Smooth muscle cell (in vitro differentiated cells): ENCODE data around the gene MFSD2A. TPM values are rescaled to one million over a fixed set of nuclear protein-coding genes. Genes with fewer than 3 reads are reported as not detected.
A peak's percentile ranks its signal among the peaks of the same experiment; 100 is the strongest.

ENCODE experiments used
- DNase-seq: peaks from one replicate; lab custom pipeline; 2025; ENCODE audit not compliant: unreplicated experiment; lab: John Stamatoyannopoulos, UW
- H2AFZ ChIP-seq: fragments of 200-600 bp; sonication (generic); 2 replicates; pipeline ENCODE4 v1.6.0; 2016; ENCODE audit warnings: antibody characterized with exemption, low read depth, mild to moderate bottlenecking
- H3F3A ChIP-seq: fragments of 200-600 bp; sonication (generic); 2 replicates; pipeline ENCODE4 v1.6.0; 2017; ENCODE audit warnings: antibody characterized with exemption, low read depth
- H3K27ac ChIP-seq: fragments of 200-600 bp; sonication (generic); 2 replicates; pipeline ENCODE4 v1.5.1; 2016; ENCODE audit warnings: low read depth, mild to moderate bottlenecking
- H3K27me3 ChIP-seq: fragments of 200-600 bp; sonication (generic); 2 replicates; pipeline ENCODE4 v1.6.1; 2016; ENCODE audit warnings: low read depth, mild to moderate bottlenecking
- H3K36me3 ChIP-seq: fragments of 200-600 bp; sonication (generic); 2 replicates; pipeline ENCODE4 v1.5.1; 2016; ENCODE audit warnings: low read depth
- H3K4me1 ChIP-seq: fragments of 200-600 bp; sonication (generic); 2 replicates; pipeline ENCODE4 v1.5.1; 2016; ENCODE audit warnings: low read depth
- H3K4me2 ChIP-seq: fragments of 200-600 bp; sonication (generic); 2 replicates; pipeline ENCODE4 v1.6.0; 2016; ENCODE audit warnings: mild to moderate bottlenecking
- H3K4me3 ChIP-seq: fragments of 200-600 bp; sonication (generic); 2 replicates; pipeline ENCODE4 v1.5.1; 2016; ENCODE audit warnings: mild to moderate bottlenecking
- H3K79me2 ChIP-seq: fragments of 200-600 bp; sonication (generic); 2 replicates; pipeline ENCODE4 v1.6.0; 2016; ENCODE audit warnings: low read depth, mild to moderate bottlenecking
- H3K9ac ChIP-seq: fragments of 200-600 bp; sonication (generic); 2 replicates; pipeline ENCODE4 v1.6.0; 2016; ENCODE audit warnings: low read depth
- H3K9me3 ChIP-seq: fragments of 200-600 bp; sonication (generic); replicated peaks from 2 replicates; pipeline ENCODE4 v1.5.1; 2016; ENCODE audit warnings: low read depth
- H4K20me1 ChIP-seq: fragments of 200-600 bp; sonication (generic); 2 replicates; pipeline ENCODE4 v1.6.0; 2016; ENCODE audit warnings: low read depth
- CTCF ChIP-seq: fragments of 200-600 bp; sonication (generic); IDR thresholded peaks from 2 replicates; pipeline ENCODE4 v1.5.1; 2017; ENCODE audit warnings: borderline replicate concordance, mild to moderate bottlenecking, antibody characterized with exemption; ENCODE audit not compliant: insufficient read depth, poor library complexity, severe bottlenecking
- WGBS: methylation state at CpG from one replicate; pipeline ENCODE4 v1.1.7; 2016; ENCODE audit warnings: low lambda C conversion rate; 5-methylcytosine and 5-hydroxymethylcytosine counted together
- polyA plus RNA-seq: library from polyadenylated mRNA; unstranded; fragments of >200 nt; fragmentation: Nextera tagmentation; extraction: Ambion mirVana; gene quantifications from 2 replicates; pipeline ENCODE4 v1.2.1, GENCODE V29; 2016
- total RNA-seq: library from RNA; depleted of rRNA; stranded (reverse); fragments of >200 nt; gene quantifications from 2 replicates; pipeline ENCODE4 v1.2.3, GENCODE V29; 2014

The MFSD2A gene
- total and polyA plus RNA-seq, 2 experiments from 2014 or later, result 3.3 to 5.3 TPM

GRCh38 chr1:39933956-39934941 lies 20.7 kb upstream of the MFSD2A start:
- H3K4me3 ChIP-seq, result no peak overlapping the region

GRCh38 chr1:39936724-39937491 lies 18.0 kb upstream of the MFSD2A start:
- no peaks in the 10 kb centered on the region for H4K20me1 ChIP-seq
- no peaks in the 10 kb centered on the region for H3K79me2 ChIP-seq

More at GRCh38 chr1:39933956-39934941, 20.7 kb upstream of the MFSD2A start:
- no peaks in the 10 kb centered on the region for H3K79me2 ChIP-seq
- peak overlapping the region; percentile 57 for H3K4me2 ChIP-seq
- H3K4me1 ChIP-seq, result no peaks in the 10 kb centered on the region
- TF ChIP-seq CTCF, result no peak
- no peaks in the 10 kb centered on the region for H3K36me3 ChIP-seq
- H3K27me3 ChIP-seq, result no peaks in the 10 kb centered on the region
- peak overlapping the region; percentile 89 for H3K27ac ChIP-seq
- H4K20me1 ChIP-seq, result no peaks in the 10 kb centered on the region
- H3K9me3 ChIP-seq, result no peaks in the 10 kb centered on the region
- peak; percentile 42 for DNase-seq
- no peak overlapping the region for H3K9ac ChIP-seq
- peak overlapping the region; percentile 37 for H2AFZ ChIP-seq
- 44% methylated on average over 12 of the region's 12 CpGs for WGBS
- H3F3A ChIP-seq, result no peaks in the 10 kb centered on the region

GRCh38 chr1:39938856-39939255 lies 16.1 kb upstream of the MFSD2A start:
- TF ChIP-seq CTCF, result no peak
- Histone ChIP-seq H2AFZ (no peak overlapping the region), H3F3A (no peaks in the 10 kb centered on the region), H3K36me3 (no peaks in the 10 kb centered on the region), H3K4me1 (no peaks in the 10 kb centered on the region), H3K4me2 (no peak overlapping the region), H4K20me1 (no peaks in the 10 kb centered on the region), H3K4me3 (no peak overlapping the region), H3K79me2 (no peaks in the 10 kb centered on the region), H3K9ac (no peak overlapping the region), H3K27ac (no peak overlapping the region), H3K9me3 (no peaks in the 10 kb centered on the region), H3K27me3 (peaks cover 3% of the 10 kb centered on the region)
- 98% methylated on average over 8 of the region's 8 CpGs for WGBS
- no peak for DNase-seq

More at GRCh38 chr1:39936724-39937491, 18.0 kb upstream of the MFSD2A start:
- Histone ChIP-seq H3K36me3 (no peaks in the 10 kb centered on the region), H3F3A (no peaks in the 10 kb centered on the region), H3K27me3 (peaks cover 3% of the 10 kb centered on the region), H3K9me3 (no peaks in the 10 kb centered on the region), H3K27ac (no peak overlapping the region), H3K4me3 (no peak overlapping the region), H3K4me2 (no peak overlapping the region), H2AFZ (no peak overlapping the region), H3K9ac (no peak overlapping the region), H3K4me1 (no peaks in the 10 kb centered on the region)
- DNase-seq, result no peak
- no peak for TF ChIP-seq CTCF
- 95% methylated on average over 2 of the region's 2 CpGs for WGBS
